H9 (cell line): ENCODE data around the gene LENG9. TPM values are rescaled to one million over a fixed set of nuclear protein-coding genes. Genes with fewer than 3 reads are reported as not detected.
A peak's percentile ranks its signal among the peaks of the same experiment; 100 is the strongest.

ENCODE experiments used
- DNase-seq: peaks from one replicate; pipeline ENCODE4 v3.0.0-alpha.2; 2017
- H2AFZ ChIP-seq: one replicate; pipeline ENCODE4 v1.6.1; 2013; ENCODE audit warnings: mild to moderate bottlenecking, low read length, control low read depth, moderate library complexity
- H2AK5ac ChIP-seq: 2 replicates; pipeline ENCODE4 v1.6.1; 2013; ENCODE audit warnings: low read length, control low read depth, mixed read lengths; ENCODE audit not compliant: insufficient read length
- H2BK120ac ChIP-seq: one replicate; pipeline ENCODE4 v1.6.1; 2013; ENCODE audit warnings: low read depth, mild to moderate bottlenecking, low read length, control low read depth, inconsistent platforms; ENCODE audit not compliant: poor library complexity, severe bottlenecking
- H2BK12ac ChIP-seq: 2 replicates; pipeline ENCODE4 v1.6.1; 2013; ENCODE audit warnings: low read length, control low read depth, mixed read lengths, low read depth; ENCODE audit not compliant: insufficient read length
- H2BK15ac ChIP-seq: 2 replicates; pipeline ENCODE4 v1.6.1; 2013; ENCODE audit warnings: low read depth, low read length, control low read depth
- H2BK20ac ChIP-seq: one replicate; pipeline ENCODE4 v1.6.1; 2013; ENCODE audit warnings: low read depth, mild to moderate bottlenecking, low read length, control low read depth, inconsistent platforms; ENCODE audit not compliant: poor library complexity, severe bottlenecking
- H2BK5ac ChIP-seq: 2 replicates; pipeline ENCODE4 v1.6.1; 2013; ENCODE audit warnings: low read length, control low read depth, mixed read lengths; ENCODE audit not compliant: insufficient read length
- H3K14ac ChIP-seq: 2 replicates; pipeline ENCODE4 v1.6.1; 2013; ENCODE audit warnings: low read length, control low read depth; ENCODE audit not compliant: insufficient read depth
- H3K18ac ChIP-seq: 2 replicates; pipeline ENCODE4 v1.6.1; 2013; ENCODE audit warnings: low read depth, mild to moderate bottlenecking, mixed read lengths, low read length, control low read depth; ENCODE audit not compliant: insufficient read length
- H3K23ac ChIP-seq: 2 replicates; pipeline ENCODE4 v1.6.1; 2013; ENCODE audit warnings: low read length, control low read depth, mixed read lengths, low read depth; ENCODE audit not compliant: insufficient read length
- H3K23me2 ChIP-seq: 2 replicates; pipeline ENCODE4 v1.6.1; 2013; ENCODE audit warnings: low read depth, mild to moderate bottlenecking, mixed read lengths, low read length, control low read depth; ENCODE audit not compliant: insufficient read length, poor library complexity, severe bottlenecking
- H3K27ac ChIP-seq: 2 replicates; pipeline ENCODE4 v1.5.1; 2013; ENCODE audit warnings: low read length, control low read depth, mixed read lengths, low read depth; ENCODE audit not compliant: insufficient read length
- H3K27me3 ChIP-seq: 2 replicates; pipeline ENCODE4 v1.6.1; 2013; ENCODE audit warnings: low read length, control low read depth, inconsistent platforms; ENCODE audit not compliant: insufficient read depth
- H3K4ac ChIP-seq: 2 replicates; pipeline ENCODE4 v1.6.1; 2013; ENCODE audit warnings: low read depth, mild to moderate bottlenecking, control low read depth, inconsistent platforms, low read length, moderate library complexity
- H3K4me1 ChIP-seq: 2 replicates; pipeline ENCODE4 v1.6.1; 2013; ENCODE audit warnings: low read length, control low read depth, inconsistent platforms; ENCODE audit not compliant: insufficient read depth
- H3K4me2 ChIP-seq: 2 replicates; pipeline ENCODE4 v1.6.1; 2013; ENCODE audit warnings: low read length, control low read depth, mixed read lengths; ENCODE audit not compliant: insufficient read length, insufficient read depth
- H3K56ac ChIP-seq: 2 replicates; pipeline ENCODE4 v1.6.1; 2013; ENCODE audit warnings: low read depth, mild to moderate bottlenecking, mixed read lengths, low read length, control low read depth; ENCODE audit not compliant: insufficient read length
- H3K79me1 ChIP-seq: 2 replicates; pipeline ENCODE4 v1.6.1; 2013; ENCODE audit warnings: low read depth, mild to moderate bottlenecking, moderate library complexity, low read length, control low read depth, inconsistent platforms; ENCODE audit not compliant: insufficient read depth, poor library complexity, severe bottlenecking
- H3K79me2 ChIP-seq: 2 replicates; pipeline ENCODE4 v1.6.1; 2013; ENCODE audit warnings: low read length, control low read depth, inconsistent platforms; ENCODE audit not compliant: insufficient read depth
- H3K9ac ChIP-seq: 2 replicates; pipeline ENCODE4 v1.6.1; 2013; ENCODE audit warnings: low read length, control low read depth, mixed read lengths; ENCODE audit not compliant: insufficient read length; ENCODE audit errors: extremely low read depth
- H3K9me3 ChIP-seq: one replicate; pipeline ENCODE4 v1.6.1; 2013; ENCODE audit warnings: low read depth, low read length, inconsistent platforms; ENCODE audit not compliant: control insufficient read depth
- H3T11ph ChIP-seq: one replicate; pipeline ENCODE4 v1.6.1; 2013; ENCODE audit warnings: mild to moderate bottlenecking, low read length, control low read depth, inconsistent platforms
- H4K20me1 ChIP-seq: one replicate; pipeline ENCODE4 v1.6.1; 2013; ENCODE audit not compliant: control insufficient read depth, insufficient read length, insufficient read depth
- H4K5ac ChIP-seq: 2 replicates; pipeline ENCODE4 v1.6.1; 2013; ENCODE audit warnings: low read depth, mild to moderate bottlenecking, mixed read lengths, low read length, control low read depth; ENCODE audit not compliant: insufficient read length
- H4K8ac ChIP-seq: replicated peaks from 2 replicates; pipeline ENCODE4 v1.6.1; 2013; ENCODE audit warnings: low read length, control low read depth, mixed read lengths, low read depth; ENCODE audit not compliant: insufficient read length
- H4K91ac ChIP-seq: 2 replicates; pipeline ENCODE4 v1.6.1; 2013; ENCODE audit warnings: low read depth, mild to moderate bottlenecking, moderate library complexity, mixed read lengths, low read length, control low read depth; ENCODE audit not compliant: insufficient read length
- H3K27ac Mint-ChIP-seq, 3 experiments: 2 replicates in 2 of 3; 3 replicates in 1 of 3; pipeline ENCODE4 v1.8.0; 2020 to 2021; ENCODE audit warnings: mixed read lengths in 3 of 3, mild to moderate bottlenecking in 1 of 3, moderate library complexity in 1 of 3
- H3K27me3 Mint-ChIP-seq: 2 replicates; pipeline ENCODE4 v1.8.0; 2021; ENCODE audit warnings: low read depth, mild to moderate bottlenecking, moderate library complexity, mixed read lengths
- H3K36me3 Mint-ChIP-seq, 3 experiments: 2 replicates in 2 of 3; 3 replicates in 1 of 3; pipeline ENCODE4 v1.8.0; 2020 to 2021; ENCODE audit warnings: low read depth in 3 of 3, mixed read lengths in 3 of 3; ENCODE audit not compliant: insufficient read depth in 1 of 3
- H3K4me1 Mint-ChIP-seq, 2 experiments: 2 replicates each; pipeline ENCODE4 v1.8.0; 2020; ENCODE audit warnings: mixed read lengths in 2 of 2
- H3K4me3 Mint-ChIP-seq, 2 experiments: 2 replicates in 1 of 2; 3 replicates in 1 of 2; pipeline ENCODE4 v1.8.0; 2020 to 2021; ENCODE audit warnings: mild to moderate bottlenecking in 2 of 2, mixed read lengths in 2 of 2, moderate library complexity in 1 of 2
- H3K9me3 Mint-ChIP-seq, 2 experiments: 2 replicates in 1 of 2; 3 replicates in 1 of 2; pipeline ENCODE4 v1.8.0; 2020; ENCODE audit warnings: mild to moderate bottlenecking in 2 of 2, mixed read lengths in 2 of 2, moderate library complexity in 1 of 2
- WGBS: extraction: QIAGEN DNeasy Blood & Tissue Kit; methylation state at CpG from one replicate; pipeline ENCODE4 v1.1.7; 2013; ENCODE audit warnings: missing lambda C conversion rate, low lambda C conversion rate, mixed read lengths; ENCODE audit not compliant: insufficient read length; ENCODE audit errors: extremely low coverage; 5-methylcytosine and 5-hydroxymethylcytosine counted together
- total RNA-seq: library from RNA; stranded (reverse); gene quantifications from 2 replicates; pipeline ENCODE4 v1.2.1, GENCODE V29; 2021
- TF ChIP-seq, protein P1 (sequence below): fragments of 200-600 bp; sonication (generic); conservative IDR thresholded peaks from 3 replicates; pipeline ENCODE4 v1.8.0; 2021; ENCODE audit warnings: antibody characterized with exemption, mild to moderate bottlenecking

Gene LENG9
- total RNA-seq, 1 experiment from 2014 or later: 3.8 TPM

DNA sequence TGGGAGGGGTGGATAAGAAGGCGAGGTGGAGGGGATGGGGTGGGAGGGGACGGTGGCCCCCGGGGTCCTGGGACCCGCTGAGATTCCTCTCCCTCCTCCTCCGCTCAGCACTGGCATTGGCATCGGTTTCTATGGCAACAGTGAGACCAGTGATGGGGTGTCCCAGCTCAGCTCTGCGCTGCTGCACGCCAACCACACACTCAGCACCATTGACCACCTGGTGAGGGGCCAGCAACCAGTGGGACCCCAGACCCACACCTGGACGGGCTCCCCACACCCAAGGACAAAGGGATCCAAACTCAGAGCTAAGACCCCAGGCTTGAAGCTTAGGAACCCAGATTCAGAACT is 42.4 kb downstream of the LENG9 start:
- no peak overlapping the region for H2BK15ac ChIP-seq
- Mint-ChIP-seq H3K4me1 (peaks cover 41 to 51% of the 10 kb centered on the region in 2 experiments), H3K4me3 (peak overlapping the region; percentile 52 to 74), H3K27ac (peak overlapping the region; percentile 76 to 91 (median 82)), H3K27me3 (peaks cover 48% of the 10 kb centered on the region), H3K9me3 (peaks cover 0 to 2% of the 10 kb centered on the region in 2 experiments; a peak in 3 of 5 replicates), H3K36me3 (peaks cover 21 to 52% (median 46%) of the 10 kb centered on the region in 3 experiments; a peak in 6 of 7 replicates)
- H3K23ac ChIP-seq: no peak overlapping the region
- no peak overlapping the region for H2AFZ ChIP-seq
- no peak overlapping the region for H2AK5ac ChIP-seq
- DNase-seq: no peak
- no CpG with 5 or more reads among the region's 9 CpGs for WGBS
- no peak overlapping the region for H4K91ac ChIP-seq
- H3K23me2 ChIP-seq: peaks cover 7% of the 10 kb centered on the region
- no peak overlapping the region for H2BK20ac ChIP-seq
- no peak overlapping the region for H2BK12ac ChIP-seq
- no peak overlapping the region for H3K18ac ChIP-seq
- H4K20me1 ChIP-seq: no peaks in the 10 kb centered on the region
- no peak overlapping the region for H3K14ac ChIP-seq
- no peak overlapping the region for H3T11ph ChIP-seq
- H3K4ac ChIP-seq: no peak overlapping the region
- peaks cover under 1% of the 10 kb centered on the region; the same call in 1 of the 2 replicates for H3K27me3 ChIP-seq
- H3K4me1 ChIP-seq: peaks cover 5% of the 10 kb centered on the region; the same call in 1 of the 2 replicates
- H2BK120ac ChIP-seq: no peak overlapping the region
- H4K8ac ChIP-seq: no peak overlapping the region
- no peak overlapping the region for H2BK5ac ChIP-seq
- TF ChIP-seq, protein P1, sequence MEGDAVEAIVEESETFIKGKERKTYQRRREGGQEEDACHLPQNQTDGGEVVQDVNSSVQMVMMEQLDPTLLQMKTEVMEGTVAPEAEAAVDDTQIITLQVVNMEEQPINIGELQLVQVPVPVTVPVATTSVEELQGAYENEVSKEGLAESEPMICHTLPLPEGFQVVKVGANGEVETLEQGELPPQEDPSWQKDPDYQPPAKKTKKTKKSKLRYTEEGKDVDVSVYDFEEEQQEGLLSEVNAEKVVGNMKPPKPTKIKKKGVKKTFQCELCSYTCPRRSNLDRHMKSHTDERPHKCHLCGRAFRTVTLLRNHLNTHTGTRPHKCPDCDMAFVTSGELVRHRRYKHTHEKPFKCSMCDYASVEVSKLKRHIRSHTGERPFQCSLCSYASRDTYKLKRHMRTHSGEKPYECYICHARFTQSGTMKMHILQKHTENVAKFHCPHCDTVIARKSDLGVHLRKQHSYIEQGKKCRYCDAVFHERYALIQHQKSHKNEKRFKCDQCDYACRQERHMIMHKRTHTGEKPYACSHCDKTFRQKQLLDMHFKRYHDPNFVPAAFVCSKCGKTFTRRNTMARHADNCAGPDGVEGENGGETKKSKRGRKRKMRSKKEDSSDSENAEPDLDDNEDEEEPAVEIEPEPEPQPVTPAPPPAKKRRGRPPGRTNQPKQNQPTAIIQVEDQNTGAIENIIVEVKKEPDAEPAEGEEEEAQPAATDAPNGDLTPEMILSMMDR: no peak
- no peak overlapping the region for H3K27ac ChIP-seq
- H4K5ac ChIP-seq: no peak overlapping the region
- no peak overlapping the region for H3K9ac ChIP-seq
- no peaks in the 10 kb centered on the region for H3K79me2 ChIP-seq
- H3K79me1 ChIP-seq: no peaks in the 10 kb centered on the region
- H3K56ac ChIP-seq: no peak overlapping the region
- H3K4me2 ChIP-seq: peak overlapping the region; percentile 30
- H3K9me3 ChIP-seq: no peaks in the 10 kb centered on the region
